Neural cell (in vitro differentiated cells): ENCODE data around the gene PAWR.

Source experiments
- CTCF ChIP-seq: fragments of 450-650 bp; IDR thresholded peaks from 2 replicates; pipeline ENCODE4 v1.5.1; 2014; ENCODE audit warnings: antibody characterized with exemption, mild to moderate bottlenecking, moderate library complexity; ENCODE audit not compliant: poor library complexity, severe bottlenecking
- EZH2 ChIP-seq: fragments of 200-600, 300-800 bp; shearing (Covaris generic), sonication (generic); IDR thresholded peaks from 2 replicates; pipeline ENCODE4 v1.6.1; 2014; ENCODE audit warnings: antibody characterized with exemption, low read length, borderline replicate concordance, mild to moderate bottlenecking; ENCODE audit not compliant: insufficient read depth, poor library complexity, severe bottlenecking
- TAF1 ChIP-seq: IDR thresholded peaks from 2 replicates; pipeline ENCODE4 v1.6.1; 2012; ENCODE audit warnings: low read depth

- TF ChIP-seq TAF1 (no peak), CTCF (no peak), EZH2 (no peak)
These were observed 2.2 kb downstream of the PAWR start for GRCh38 chr12:79688376-79689060.
